Gastroesophageal sphincter (tissue), 3 donors: ENCODE data around the gene NRP1.

Source experiments
- POLR2A ChIP-seq, 2 donors: fragments of 450-650 bp; IDR thresholded peaks; one replicate each; pipeline ENCODE4 v1.6.1; 2017; ENCODE audit warnings: antibody characterized with exemption in 2 of 2, mild to moderate bottlenecking in 2 of 2, moderate library complexity in 1 of 2
- POLR2AphosphoS5 ChIP-seq: sonication (generic); formaldehyde crosslinking; IDR thresholded peaks from one replicate; pipeline ENCODE4 v1.6.1; 2017; ENCODE audit warnings: antibody characterized with exemption
- TF ChIP-seq, protein P1 (sequence below), 4 experiments: fragments of 200-600 bp in 2 of 4; fragments of 450-650 bp in 2 of 4; sonication (generic) in 1 of 4; IDR thresholded peaks; one replicate each; pipeline ENCODE4 v1.5.1; 2017 to 2019; ENCODE audit warnings: antibody characterized with exemption in 4 of 4, mild to moderate bottlenecking in 2 of 4, moderate library complexity in 2 of 4

DNA sequence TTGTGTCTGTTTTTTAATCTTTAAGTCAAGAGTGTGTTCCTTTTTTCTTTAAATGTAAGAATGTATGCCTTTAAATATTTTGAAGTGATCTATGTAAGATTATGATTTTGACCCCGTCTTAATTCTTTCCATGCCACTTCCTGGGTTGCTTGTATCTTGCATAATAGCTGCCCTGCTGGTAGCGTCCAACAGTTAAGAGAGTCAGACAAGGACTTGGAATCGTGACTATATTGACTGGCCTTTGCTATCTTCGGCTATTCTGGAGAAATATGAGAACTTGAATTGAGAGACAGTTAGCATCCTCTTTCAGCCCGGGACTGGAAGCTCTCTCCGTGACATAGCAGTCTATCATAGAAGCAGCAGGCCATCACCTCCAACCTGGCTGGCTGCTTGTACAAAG is 13.0 kb downstream of the NRP1 start:
- TF ChIP-seq, protein P1, sequence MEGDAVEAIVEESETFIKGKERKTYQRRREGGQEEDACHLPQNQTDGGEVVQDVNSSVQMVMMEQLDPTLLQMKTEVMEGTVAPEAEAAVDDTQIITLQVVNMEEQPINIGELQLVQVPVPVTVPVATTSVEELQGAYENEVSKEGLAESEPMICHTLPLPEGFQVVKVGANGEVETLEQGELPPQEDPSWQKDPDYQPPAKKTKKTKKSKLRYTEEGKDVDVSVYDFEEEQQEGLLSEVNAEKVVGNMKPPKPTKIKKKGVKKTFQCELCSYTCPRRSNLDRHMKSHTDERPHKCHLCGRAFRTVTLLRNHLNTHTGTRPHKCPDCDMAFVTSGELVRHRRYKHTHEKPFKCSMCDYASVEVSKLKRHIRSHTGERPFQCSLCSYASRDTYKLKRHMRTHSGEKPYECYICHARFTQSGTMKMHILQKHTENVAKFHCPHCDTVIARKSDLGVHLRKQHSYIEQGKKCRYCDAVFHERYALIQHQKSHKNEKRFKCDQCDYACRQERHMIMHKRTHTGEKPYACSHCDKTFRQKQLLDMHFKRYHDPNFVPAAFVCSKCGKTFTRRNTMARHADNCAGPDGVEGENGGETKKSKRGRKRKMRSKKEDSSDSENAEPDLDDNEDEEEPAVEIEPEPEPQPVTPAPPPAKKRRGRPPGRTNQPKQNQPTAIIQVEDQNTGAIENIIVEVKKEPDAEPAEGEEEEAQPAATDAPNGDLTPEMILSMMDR (IDR thresholded peaks at IDR 0.05) = no peak
- TF ChIP-seq POLR2AphosphoS5 (no peak), POLR2A (IDR thresholded peaks at IDR 0.05) (no peak)
